Hepatocyte (in vitro differentiated cells): ENCODE data around the gene GPRC5D. TPM values are rescaled to one million over a fixed set of nuclear protein-coding genes. Genes with fewer than 3 reads are reported as not detected.
A peak's percentile ranks its signal among the peaks of the same experiment; 100 is the strongest.

Source experiments
- DNase-seq: peaks from one replicate; pipeline ENCODE4 v3.0.0-alpha.2; 2016; ENCODE audit warnings: low spot score
- H2AFZ ChIP-seq: fragments of 200-600 bp; sonication (generic); 2 replicates; pipeline ENCODE4 v1.6.0; 2016; ENCODE audit warnings: antibody characterized with exemption, mild to moderate bottlenecking
- H3K27ac ChIP-seq: fragments of 200-600 bp; sonication (generic); 2 replicates; pipeline ENCODE4 v1.5.1; 2016; ENCODE audit warnings: mild to moderate bottlenecking
- H3K27me3 ChIP-seq: fragments of 200-600 bp; sonication (generic); 2 replicates; pipeline ENCODE4 v1.6.1; 2016
- H3K36me3 ChIP-seq: fragments of 200-600 bp; sonication (generic); replicated peaks from 2 replicates; pipeline ENCODE4 v1.5.1; 2016; ENCODE audit warnings: low read depth; ENCODE audit not compliant: insufficient read depth
- H3K4me1 ChIP-seq: fragments of 200-600 bp; sonication (generic); 2 replicates; pipeline ENCODE4 v1.5.1; 2016; ENCODE audit warnings: mild to moderate bottlenecking, moderate library complexity; ENCODE audit not compliant: insufficient read depth
- H3K4me2 ChIP-seq: fragments of 200-600 bp; sonication (generic); 2 replicates; pipeline ENCODE4 v1.6.0; 2016
- H3K4me3 ChIP-seq: fragments of 200-600 bp; sonication (generic); 2 replicates; pipeline ENCODE4 v1.5.1; 2016; ENCODE audit warnings: mild to moderate bottlenecking
- H3K79me2 ChIP-seq: fragments of 200-600 bp; sonication (generic); 2 replicates; pipeline ENCODE4 v1.6.0; 2017; ENCODE audit warnings: mild to moderate bottlenecking
- H3K9me2 ChIP-seq: fragments of 200-600 bp; sonication (generic); replicated peaks from 2 replicates; pipeline ENCODE4 v1.6.0; 2017; ENCODE audit warnings: mild to moderate bottlenecking; ENCODE audit not compliant: insufficient read depth
- H3K9me3 ChIP-seq: fragments of 200-600 bp; sonication (generic); 2 replicates; pipeline ENCODE4 v1.5.1; 2016; ENCODE audit warnings: low read depth, mild to moderate bottlenecking
- H4K20me1 ChIP-seq: fragments of 200-600 bp; sonication (generic); 2 replicates; pipeline ENCODE4 v1.6.0; 2016; ENCODE audit warnings: mild to moderate bottlenecking; ENCODE audit not compliant: insufficient read depth, poor library complexity, severe bottlenecking
- EZH2 ChIP-seq: fragments of 200-600 bp; sonication (generic); IDR thresholded peaks from 2 replicates; pipeline ENCODE4 v1.6.1; 2016; ENCODE audit warnings: antibody characterized with exemption, mild to moderate bottlenecking, borderline replicate concordance
- EZH2phosphoT487 ChIP-seq: fragments of 200-600 bp; sonication (generic); IDR thresholded peaks from one replicate; pipeline ENCODE4 v1.6.1; 2018; ENCODE audit warnings: antibody characterized with exemption, mild to moderate bottlenecking, low read depth, moderate library complexity; ENCODE audit not compliant: unreplicated experiment, severe bottlenecking
- WGBS: methylation state at CpG from one replicate; pipeline ENCODE4 v1.1.6; 2016; ENCODE audit warnings: low lambda C conversion rate; ENCODE audit errors: missing lambda C conversion rate; 5-methylcytosine and 5-hydroxymethylcytosine counted together
- polyA plus RNA-seq: library from polyadenylated mRNA; unstranded; fragments of >200 nt; fragmentation: Nextera tagmentation; extraction: Ambion mirVana; gene quantifications from 2 replicates; pipeline ENCODE4 v1.2.1, GENCODE V29; 2016
- total RNA-seq: library from RNA; depleted of rRNA; stranded (reverse); fragments of >200 nt; gene quantifications from 2 replicates; pipeline ENCODE4 v1.2.3, GENCODE V29; 2014
- TF ChIP-seq, protein P1 (sequence below): fragments of 200-600 bp; sonication (generic); IDR thresholded peaks from 2 replicates; pipeline ENCODE4 v1.5.1; 2016; ENCODE audit warnings: antibody characterized with exemption, mild to moderate bottlenecking; ENCODE audit not compliant: poor library complexity

Gene GPRC5D
- total and polyA plus RNA-seq, 2 experiments from 2014 or later, result not detected

DNA sequence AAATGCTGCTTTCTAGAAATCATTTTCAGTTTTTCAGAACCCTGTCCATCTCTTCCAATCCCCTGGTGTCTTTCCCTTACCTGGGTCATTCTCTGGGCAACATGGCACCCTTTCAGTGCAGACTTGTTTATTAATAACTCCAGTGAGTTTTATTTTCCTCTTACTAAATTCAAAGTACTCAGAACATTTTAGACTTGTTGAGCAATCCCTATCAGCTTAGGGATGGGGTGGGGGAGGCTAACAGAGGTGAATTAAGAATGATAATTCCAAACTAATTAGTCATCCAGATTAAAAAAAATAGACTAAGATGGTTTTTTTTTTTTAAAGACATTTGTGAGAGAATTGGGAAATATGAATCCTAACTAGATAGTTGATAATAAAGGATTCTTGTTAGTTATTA, 49.9 kb downstream of the GPRC5D start:
- Histone ChIP-seq H3K79me2 (peaks cover 23% of the 10 kb centered on the region), H3K27ac (peak overlapping the region; percentile 91), H3K4me1 (peaks cover 13% of the 10 kb centered on the region), H3K27me3 (no peaks in the 10 kb centered on the region), H3K4me2 (peak overlapping the region; percentile 37), H3K4me3 (no peak overlapping the region), H2AFZ (no peak overlapping the region), H3K9me2 (no peaks in the 10 kb centered on the region), H3K9me3 (no peaks in the 10 kb centered on the region), H4K20me1 (no peaks in the 10 kb centered on the region), H3K36me3 (no peaks in the 10 kb centered on the region)
- no peak for TF ChIP-seq EZH2phosphoT487
- no peak for TF ChIP-seq EZH2
- TF ChIP-seq, protein P1, sequence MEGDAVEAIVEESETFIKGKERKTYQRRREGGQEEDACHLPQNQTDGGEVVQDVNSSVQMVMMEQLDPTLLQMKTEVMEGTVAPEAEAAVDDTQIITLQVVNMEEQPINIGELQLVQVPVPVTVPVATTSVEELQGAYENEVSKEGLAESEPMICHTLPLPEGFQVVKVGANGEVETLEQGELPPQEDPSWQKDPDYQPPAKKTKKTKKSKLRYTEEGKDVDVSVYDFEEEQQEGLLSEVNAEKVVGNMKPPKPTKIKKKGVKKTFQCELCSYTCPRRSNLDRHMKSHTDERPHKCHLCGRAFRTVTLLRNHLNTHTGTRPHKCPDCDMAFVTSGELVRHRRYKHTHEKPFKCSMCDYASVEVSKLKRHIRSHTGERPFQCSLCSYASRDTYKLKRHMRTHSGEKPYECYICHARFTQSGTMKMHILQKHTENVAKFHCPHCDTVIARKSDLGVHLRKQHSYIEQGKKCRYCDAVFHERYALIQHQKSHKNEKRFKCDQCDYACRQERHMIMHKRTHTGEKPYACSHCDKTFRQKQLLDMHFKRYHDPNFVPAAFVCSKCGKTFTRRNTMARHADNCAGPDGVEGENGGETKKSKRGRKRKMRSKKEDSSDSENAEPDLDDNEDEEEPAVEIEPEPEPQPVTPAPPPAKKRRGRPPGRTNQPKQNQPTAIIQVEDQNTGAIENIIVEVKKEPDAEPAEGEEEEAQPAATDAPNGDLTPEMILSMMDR, result no peak
- no peak for DNase-seq

DNA sequence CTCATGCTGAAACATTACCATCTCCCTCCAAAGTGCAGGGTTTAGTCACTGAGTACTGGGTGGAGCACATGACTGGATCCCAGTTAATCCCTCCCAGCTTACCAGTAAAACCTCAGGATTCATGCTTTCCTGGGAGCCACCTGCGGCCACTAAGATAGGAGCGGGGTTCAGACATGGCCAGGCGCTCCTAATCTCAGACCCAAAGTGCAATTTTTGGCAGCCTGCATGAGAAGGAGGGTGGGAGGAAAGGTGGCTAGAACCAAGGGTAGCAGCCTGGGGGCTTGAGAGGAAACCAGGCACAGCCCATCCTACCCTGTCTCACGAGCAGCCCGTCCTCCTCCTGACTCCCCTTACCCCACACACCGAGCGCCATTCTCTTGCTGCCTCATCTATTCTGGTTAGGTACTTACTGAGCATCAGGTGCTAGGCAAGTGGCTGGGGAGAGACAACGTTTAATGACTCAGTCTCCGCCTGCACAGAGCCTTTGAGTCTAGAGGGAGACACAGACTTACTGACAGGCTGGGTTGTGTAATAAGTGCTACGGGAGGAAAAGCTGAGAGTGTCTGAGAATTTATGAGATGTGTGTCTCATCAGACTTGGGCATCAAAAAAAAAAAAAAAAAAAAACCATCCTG, 50.7 kb downstream of the GPRC5D start:
- Histone ChIP-seq H3K4me2 (peak overlapping the region; percentile 58), H3K27me3 (no peaks in the 10 kb centered on the region), H3K4me1 (peaks cover 13% of the 10 kb centered on the region), H3K9me3 (no peaks in the 10 kb centered on the region), H2AFZ (no peak overlapping the region), H3K36me3 (no peaks in the 10 kb centered on the region), H4K20me1 (no peaks in the 10 kb centered on the region), H3K27ac (peak overlapping the region; percentile 91), H3K9me2 (no peaks in the 10 kb centered on the region), H3K4me3 (no peak overlapping the region), H3K79me2 (peaks cover 28% of the 10 kb centered on the region)
- TF ChIP-seq, protein P1, result no peak
- TF ChIP-seq EZH2, result no peak
- no peak for TF ChIP-seq EZH2phosphoT487
- peak; percentile 87 for DNase-seq
- whole genome bisulfite sequencing, result 34% methylated on average over 10 of the region's 10 CpGs

DNA sequence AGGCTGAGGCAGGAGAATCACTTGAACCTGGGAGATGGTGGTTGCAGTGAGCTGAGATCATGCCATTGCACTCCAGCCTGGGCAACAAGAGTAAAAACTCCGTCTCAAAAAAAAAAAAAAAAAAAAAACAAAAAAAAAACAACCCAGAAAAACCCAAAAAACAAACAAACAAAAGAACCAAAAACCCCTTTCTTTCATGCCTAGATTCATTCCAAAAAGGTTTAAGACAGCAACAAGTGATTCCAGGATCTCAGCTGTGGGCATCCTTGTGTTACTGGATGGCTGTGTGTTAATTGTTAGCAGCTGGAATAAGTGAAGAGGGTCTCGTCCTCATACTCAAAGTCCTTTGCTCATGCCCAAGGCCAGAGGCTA, 51.2 kb downstream of the GPRC5D start:
- TF ChIP-seq, protein P1, result no peak
- TF ChIP-seq EZH2, result no peak
- TF ChIP-seq EZH2phosphoT487, result no peak
- H3K4me3 ChIP-seq, result no peak overlapping the region
- H3K4me1 ChIP-seq, result peaks cover 13% of the 10 kb centered on the region
- H3K27me3 ChIP-seq, result no peaks in the 10 kb centered on the region
- no peak for DNase-seq
- WGBS, result 67% methylated on average over 2 of the region's 2 CpGs
- H4K20me1 ChIP-seq, result no peaks in the 10 kb centered on the region
- no peak overlapping the region for H3K4me2 ChIP-seq
- H2AFZ ChIP-seq, result no peak overlapping the region
- no peaks in the 10 kb centered on the region for H3K36me3 ChIP-seq
- no peaks in the 10 kb centered on the region for H3K9me3 ChIP-seq
- H3K9me2 ChIP-seq, result no peaks in the 10 kb centered on the region
- peak overlapping the region; percentile 91 for H3K27ac ChIP-seq
- peaks cover 26% of the 10 kb centered on the region for H3K79me2 ChIP-seq
